ENCODE data around the gene KRT33B. TPM values are rescaled to one million over a fixed set of nuclear protein-coding genes. Genes with fewer than 3 reads are reported as not detected.

Gene KRT33B
- total and polyA plus RNA-seq, 2 of the 4 experiments (the other 2 are of a cell fraction), result 0.18 to 0.22 TPM

GRCh38 chr17:41417127-41417526 lies 47.5 kb upstream of the KRT33B start:
- Histone ChIP-seq H3K4me3 (ENCODE audit: insufficient read depth, low read depth, low read length) (no peak overlapping the region), H2AFZ (replicated peaks; ENCODE audit: low read length, poor library complexity) (peak overlapping the region; percentile 1), H3K18ac (ENCODE audit: low read depth, low read length) (peak overlapping the region; percentile 74; the same call in 1 of the 2 replicates), H4K5ac (ENCODE audit: low read depth, low read length) (peak overlapping the region; percentile 83), H3K4me2 (ENCODE audit: low read depth, low read length) (no peak overlapping the region), H3K9ac (ENCODE audit: low read depth, low read length) (no peak overlapping the region), H2BK120ac (ENCODE audit: low read depth, low read length) (peak overlapping the region; percentile 56), H3K56ac (ENCODE audit: extremely low read depth, insufficient read depth, low read length) (no peak overlapping the region), H3K9me3 (ENCODE audit: control insufficient read depth, insufficient read depth, low read length) (no peaks in the 10 kb centered on the region), H3K14ac (replicated peaks; ENCODE audit: low read depth, low read length) (peak overlapping the region; percentile 89), H3K79me1 (ENCODE audit: low read depth in 1 of 2, low read length in 2 of 2) (no peaks in the 10 kb centered on the region), H4K91ac (ENCODE audit: insufficient read depth, low read depth, low read length) (peak overlapping the region; percentile 62), H3K4ac (ENCODE audit: low read depth, low read length) (peak overlapping the region; percentile 65), H4K20me1 (ENCODE audit: insufficient read depth, low read length) (no peaks in the 10 kb centered on the region), H2BK20ac (ENCODE audit: low read depth, low read length) (peak overlapping the region; percentile 54), H2AK5ac (ENCODE audit: low read depth, low read length) (peak overlapping the region; percentile 85), H3K36me3 (ENCODE audit: control insufficient read depth, insufficient read depth, low read length) (no peaks in the 10 kb centered on the region), H3K27ac (ENCODE audit: insufficient read depth, low read length) (peak overlapping the region; percentile 11; the same call in 1 of the 2 replicates), H2BK5ac (ENCODE audit: low read depth, low read length, poor library complexity, severe bottlenecking) (peak overlapping the region; percentile 36), H3K27me3 (ENCODE audit: control insufficient read depth, insufficient read depth, low read length) (no peaks in the 10 kb centered on the region), H3K9me1 (ENCODE audit: insufficient read depth, low read length) (peaks cover 29% of the 10 kb centered on the region), H2BK15ac (ENCODE audit: low read depth, low read length) (peak overlapping the region; percentile 75), H4K8ac (ENCODE audit: low read depth in 2 of 2, low read length in 2 of 2) (peak overlapping the region; percentile 58 to 67; a peak in 3 of 4 replicates), H2AK9ac (replicated peaks; ENCODE audit: low read depth, low read length, poor library complexity) (peak overlapping the region; percentile 9), H3K23ac (ENCODE audit: low read depth, low read length) (0 out of 2 replicates have a peak overlapping the region, but pooled peaks have one; percentile 58), H3K4me1 (ENCODE audit: control insufficient read depth, insufficient read depth, low read length) (peaks cover 36% of the 10 kb centered on the region)
- intact Hi-C loops (cut with micrococcal nuclease), result no loop called here
- no peak for ATAC-seq (ENCODE audit: low read depth)
- ChIA-PET POLR2A (ENCODE audit: unreplicated experiment) (no interaction called here), CTCF (no interaction called here)
- no peak for TF ChIP-seq MAFK (IDR thresholded peaks at IDR 0.05; ENCODE audit: low read depth, low read length)
- no peak for TF ChIP-seq MAZ (IDR thresholded peaks at IDR 0.05; ENCODE audit: borderline replicate concordance, low read depth, low read length)
- TF ChIP-seq USF2 (IDR thresholded peaks at IDR 0.05; ENCODE audit: low read depth, low read length), result no peak
- TF ChIP-seq BHLHE40 (IDR thresholded peaks at IDR 0.05; ENCODE audit: low read depth, low read length), result no peak
- no peak for TF ChIP-seq NFE2L2 (IDR thresholded peaks at IDR 0.05; ENCODE audit: low read depth, low read length)
- no peak for TF ChIP-seq RFX5 (IDR thresholded peaks at IDR 0.05; ENCODE audit: low read depth, low read length)
- no peak for TF ChIP-seq MXI1 (IDR thresholded peaks at IDR 0.05; ENCODE audit: borderline replicate concordance, low read depth, low read length)
- no peak for TF ChIP-seq CTCF (conservative IDR thresholded peaks at IDR 0.05; ENCODE audit: low read depth, low read length)
- no peak for TF ChIP-seq FOS (IDR thresholded peaks at IDR 0.05; ENCODE audit: low read depth, low read length)
- TF ChIP-seq RAD21 (IDR thresholded peaks at IDR 0.05; ENCODE audit: low read length), result no peak
- TF ChIP-seq ELK1 (IDR thresholded peaks at IDR 0.05; ENCODE audit: borderline replicate concordance, low read depth, low read length), result no peak
- TF ChIP-seq POLR2A (IDR thresholded peaks at IDR 0.05; ENCODE audit: low read depth, low read length), result no peak
- no peak for TF ChIP-seq CEBPB (IDR thresholded peaks at IDR 0.05; ENCODE audit: low read depth, low read length)
- no peak for TF ChIP-seq CHD1 (IDR thresholded peaks at IDR 0.05; ENCODE audit: low read depth, low read length)
- no peak for TF ChIP-seq SMC3 (IDR thresholded peaks at IDR 0.05; ENCODE audit: low read depth, low read length)
- dilution Hi-C loops (cut with HindIII; ENCODE audit: low sequenced_read_pairs, unreplicated experiment), result no loop called here
- in situ Hi-C loops (cut with MboI; ENCODE audit: low sequenced_read_pairs), result no loop called here
- BruUV-seq (replicated peaks), result no TSS peak
- DNase-seq, result no peak
- WGBS, 2 experiments (ENCODE audit: extremely low coverage in 2 of 2, insufficient read length in 1 of 2), result 96% methylated on average over 5 of the region's 6 CpGs; no CpG with 5 or more reads in 1 of the 2 experiments

Data from IMR-90 (cell line).